Measurements from ENCODE around the gene DHX40.
"Not testable (repeated sequence)": the region's sequence is repeated elsewhere in the genome, so short reads cannot be mapped to it uniquely, and the experiment has no call there.

DHX40 gene, protein sequence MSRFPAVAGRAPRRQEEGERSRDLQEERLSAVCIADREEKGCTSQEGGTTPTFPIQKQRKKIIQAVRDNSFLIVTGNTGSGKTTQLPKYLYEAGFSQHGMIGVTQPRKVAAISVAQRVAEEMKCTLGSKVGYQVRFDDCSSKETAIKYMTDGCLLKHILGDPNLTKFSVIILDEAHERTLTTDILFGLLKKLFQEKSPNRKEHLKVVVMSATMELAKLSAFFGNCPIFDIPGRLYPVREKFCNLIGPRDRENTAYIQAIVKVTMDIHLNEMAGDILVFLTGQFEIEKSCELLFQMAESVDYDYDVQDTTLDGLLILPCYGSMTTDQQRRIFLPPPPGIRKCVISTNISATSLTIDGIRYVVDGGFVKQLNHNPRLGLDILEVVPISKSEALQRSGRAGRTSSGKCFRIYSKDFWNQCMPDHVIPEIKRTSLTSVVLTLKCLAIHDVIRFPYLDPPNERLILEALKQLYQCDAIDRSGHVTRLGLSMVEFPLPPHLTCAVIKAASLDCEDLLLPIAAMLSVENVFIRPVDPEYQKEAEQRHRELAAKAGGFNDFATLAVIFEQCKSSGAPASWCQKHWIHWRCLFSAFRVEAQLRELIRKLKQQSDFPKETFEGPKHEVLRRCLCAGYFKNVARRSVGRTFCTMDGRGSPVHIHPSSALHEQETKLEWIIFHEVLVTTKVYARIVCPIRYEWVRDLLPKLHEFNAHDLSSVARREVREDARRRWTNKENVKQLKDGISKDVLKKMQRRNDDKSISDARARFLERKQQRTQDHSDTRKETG

DNA sequence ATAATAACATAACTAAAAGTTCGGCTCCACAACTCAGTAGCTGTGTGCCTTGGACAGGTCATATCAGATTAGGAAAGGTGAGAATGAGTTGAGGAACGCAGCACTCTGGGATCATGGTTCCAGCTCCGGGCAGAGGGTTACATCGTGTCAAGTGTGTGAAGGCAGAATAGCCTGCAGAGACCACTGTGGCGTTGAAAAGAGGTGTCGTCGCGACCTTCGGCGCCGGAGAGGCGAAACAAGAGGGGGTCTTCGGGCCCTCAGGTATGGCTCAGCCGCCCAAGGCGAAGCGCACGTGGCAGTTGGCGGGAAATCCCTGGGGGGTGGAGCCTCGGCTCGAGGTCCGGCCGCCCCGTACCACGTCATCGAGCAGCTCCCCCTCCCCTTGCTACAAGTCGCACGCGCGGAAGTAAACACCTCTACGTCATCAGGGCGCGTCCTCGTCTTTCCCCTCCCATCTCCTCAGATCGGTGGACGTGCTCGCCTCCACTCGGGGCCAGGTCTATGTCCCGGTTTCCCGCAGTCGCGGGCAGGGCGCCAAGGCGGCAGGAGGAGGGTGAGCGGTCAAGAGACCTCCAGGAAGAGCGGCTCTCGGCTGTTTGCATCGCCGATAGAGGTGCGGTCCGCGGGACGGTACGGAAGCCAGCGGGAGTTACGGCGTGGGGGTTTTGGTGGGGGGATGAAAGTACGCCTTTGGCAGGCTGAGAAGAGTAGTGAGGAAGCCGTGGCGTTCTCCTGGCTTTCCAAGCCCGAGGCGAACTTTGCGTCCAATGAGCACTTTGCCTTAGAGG lies at the start of gene DHX40:
DHX40 (plus strand) TSS at position 440 of the 788 bp plus-strand sequence; CDS start at position 502, 62 bp downstream.
- H3K4me3 ChIP-seq (ENCODE audit: low read length) = peak within 1 kb of the TSS; percentile 99
- peak; percentile 96 for DNase-seq (ENCODE audit: low read depth)
- TF ChIP-seq, protein P1, sequence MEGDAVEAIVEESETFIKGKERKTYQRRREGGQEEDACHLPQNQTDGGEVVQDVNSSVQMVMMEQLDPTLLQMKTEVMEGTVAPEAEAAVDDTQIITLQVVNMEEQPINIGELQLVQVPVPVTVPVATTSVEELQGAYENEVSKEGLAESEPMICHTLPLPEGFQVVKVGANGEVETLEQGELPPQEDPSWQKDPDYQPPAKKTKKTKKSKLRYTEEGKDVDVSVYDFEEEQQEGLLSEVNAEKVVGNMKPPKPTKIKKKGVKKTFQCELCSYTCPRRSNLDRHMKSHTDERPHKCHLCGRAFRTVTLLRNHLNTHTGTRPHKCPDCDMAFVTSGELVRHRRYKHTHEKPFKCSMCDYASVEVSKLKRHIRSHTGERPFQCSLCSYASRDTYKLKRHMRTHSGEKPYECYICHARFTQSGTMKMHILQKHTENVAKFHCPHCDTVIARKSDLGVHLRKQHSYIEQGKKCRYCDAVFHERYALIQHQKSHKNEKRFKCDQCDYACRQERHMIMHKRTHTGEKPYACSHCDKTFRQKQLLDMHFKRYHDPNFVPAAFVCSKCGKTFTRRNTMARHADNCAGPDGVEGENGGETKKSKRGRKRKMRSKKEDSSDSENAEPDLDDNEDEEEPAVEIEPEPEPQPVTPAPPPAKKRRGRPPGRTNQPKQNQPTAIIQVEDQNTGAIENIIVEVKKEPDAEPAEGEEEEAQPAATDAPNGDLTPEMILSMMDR (IDR thresholded peaks at IDR 0.05; ENCODE audit: insufficient read depth, low read depth, low read length, missing control alignments) = no peak

DNA sequence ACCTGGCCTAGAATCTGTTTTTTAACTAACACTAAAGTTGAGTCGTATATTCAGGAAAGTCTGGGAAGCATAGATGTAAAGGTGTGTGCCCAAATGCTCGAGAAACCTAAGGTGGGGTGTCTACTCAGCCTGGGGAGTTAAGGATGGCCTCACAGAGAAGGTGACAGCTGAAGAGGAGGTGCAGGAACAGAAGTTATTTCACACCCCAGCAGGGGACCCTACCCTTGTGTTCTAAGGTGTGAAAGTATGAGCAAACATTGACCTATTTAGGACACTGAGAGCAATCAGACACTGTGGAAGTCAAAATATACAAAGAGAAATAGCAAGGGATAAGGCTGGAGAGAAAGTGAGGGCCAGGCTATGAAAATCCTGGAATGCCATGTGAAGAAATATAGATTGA lies 49.0 kb upstream of the DHX40 start:
- TF ChIP-seq, protein P1 (IDR thresholded peaks at IDR 0.05; ENCODE audit: insufficient read depth, low read depth, low read length, missing control alignments) = no peak
- no peak overlapping the region for H3K4me3 ChIP-seq (ENCODE audit: low read length)
- DNase-seq (ENCODE audit: low read depth) = no peak

DNA sequence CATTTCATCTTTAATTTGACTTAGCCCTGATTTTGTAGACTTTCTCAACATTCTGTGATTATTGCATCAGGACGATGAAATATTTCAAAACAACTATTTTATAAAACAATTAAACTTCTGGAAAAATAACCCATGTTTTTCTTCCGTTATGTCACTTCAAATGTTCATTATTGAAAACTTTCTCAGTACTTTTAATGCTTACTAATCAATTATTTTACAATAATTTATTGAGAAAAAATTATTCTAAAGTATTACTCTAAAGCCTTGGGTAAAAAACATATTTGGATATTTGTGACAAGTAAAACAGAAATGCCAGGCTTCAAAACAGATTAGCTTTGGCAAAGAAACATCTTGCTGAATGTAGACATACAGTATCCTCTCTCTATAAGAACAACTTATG lies 46.3 kb upstream of the DHX40 start:
- no peak for DNase-seq (ENCODE audit: low read depth)
- H3K4me3 ChIP-seq (ENCODE audit: low read length) = no peak overlapping the region
- TF ChIP-seq, protein P1 (IDR thresholded peaks at IDR 0.05; ENCODE audit: insufficient read depth, low read depth, low read length, missing control alignments) = no peak

DNA sequence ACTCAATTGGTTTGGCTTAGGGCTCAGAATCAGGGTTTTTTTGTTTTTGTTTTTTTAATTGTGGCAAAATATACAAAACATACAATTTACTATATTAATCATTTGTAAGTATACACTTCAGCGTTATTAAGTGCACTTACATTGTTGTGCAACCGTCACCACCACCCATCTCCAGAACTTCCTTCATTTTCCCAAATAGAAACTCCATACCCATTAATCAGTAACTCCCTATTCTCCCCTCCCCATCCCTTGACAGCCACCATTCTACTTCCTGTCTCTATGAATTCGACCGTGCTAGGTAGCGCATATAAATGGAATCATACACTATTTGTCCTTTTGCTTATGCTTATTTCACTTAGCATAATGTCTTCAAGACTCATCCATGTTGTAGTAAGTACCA lies 45.2 kb upstream of the DHX40 start:
- DNase-seq (ENCODE audit: low read depth) = no peak
- H3K4me3 ChIP-seq (ENCODE audit: low read length) = no peak overlapping the region
- TF ChIP-seq, protein P1 (IDR thresholded peaks at IDR 0.05; ENCODE audit: insufficient read depth, low read depth, low read length, missing control alignments) = no peak

DNA sequence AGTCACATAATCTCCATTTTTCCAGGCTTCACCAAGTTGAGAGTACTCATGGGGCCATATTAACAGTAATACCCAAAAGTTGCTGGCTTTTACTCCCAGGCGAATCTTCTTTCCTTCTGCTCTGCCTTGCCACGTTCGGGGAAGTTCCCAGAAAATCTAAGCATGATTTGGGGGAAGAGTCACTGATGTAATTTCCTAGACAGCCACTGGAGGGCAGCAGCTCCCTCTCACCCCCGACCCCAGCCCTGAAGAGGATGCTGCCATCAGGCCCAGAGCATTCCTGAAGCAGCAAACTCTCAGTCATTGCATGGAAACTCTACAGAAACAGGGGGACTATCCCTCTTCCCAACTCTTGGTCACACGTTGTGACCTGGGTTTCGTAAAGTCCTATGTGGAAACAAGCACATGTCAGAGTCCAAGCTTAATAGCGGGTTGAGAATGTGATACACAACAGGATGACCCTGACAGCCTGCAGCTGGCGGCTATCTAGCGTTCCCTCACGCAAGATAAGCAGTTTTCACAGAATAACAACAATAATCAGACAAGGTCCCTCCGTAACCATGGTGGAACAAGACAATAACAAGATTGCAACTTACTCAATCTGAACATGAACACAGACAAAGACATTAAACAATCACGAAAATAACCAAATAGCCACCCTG lies 43.8 kb upstream of the DHX40 start:
- peak; percentile 56 for DNase-seq (ENCODE audit: low read depth)
- TF ChIP-seq, protein P1 (IDR thresholded peaks at IDR 0.05; ENCODE audit: insufficient read depth, low read depth, low read length, missing control alignments) = peak; percentile 89
- no peak overlapping the region for H3K4me3 ChIP-seq (ENCODE audit: low read length)

DNA sequence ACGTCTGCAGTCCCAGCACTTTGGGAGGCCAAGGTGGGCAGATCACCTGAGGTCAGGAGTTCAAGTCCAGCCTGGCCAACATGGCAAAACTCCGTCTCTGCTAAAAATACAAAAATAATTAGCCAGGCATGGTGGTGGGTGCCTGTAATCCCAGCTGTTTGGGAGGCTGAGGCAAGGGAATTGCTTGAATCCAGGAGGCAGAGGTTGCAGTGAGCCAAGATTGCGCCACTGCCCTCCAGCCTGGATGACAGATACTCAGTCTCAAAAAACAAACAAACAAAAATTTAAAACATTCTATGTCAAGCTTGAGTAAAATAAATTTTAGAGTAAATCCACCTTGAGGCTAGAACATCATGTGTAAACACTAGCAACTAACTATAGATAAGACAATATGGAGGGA lies 40.5 kb upstream of the DHX40 start:
- DNase-seq (ENCODE audit: low read depth); H3K4me3 ChIP-seq (ENCODE audit: low read length): not testable (repeated sequence)
